ENCODE measurements around the gene PRUNE2. TPM values are rescaled to one million over a fixed set of nuclear protein-coding genes. Genes with fewer than 3 reads are reported as not detected.

The PRUNE2 gene
- total RNA-seq, 1 donor from 2014 or later = 8.7 TPM

GRCh38 chr9:76932757-76933156 lies 26.8 kb upstream of the PRUNE2 start:
- H3K4me3 ChIP-seq (ENCODE audit: insufficient read depth, low read depth, low read length) = no peak overlapping the region
- H3K79me2 ChIP-seq (ENCODE audit: insufficient read depth, low read length) = no peaks in the 10 kb centered on the region
- no peaks in the 10 kb centered on the region for H3K27me3 ChIP-seq (ENCODE audit: insufficient read depth, low read length)
- peaks cover 5% of the 10 kb centered on the region for H3K9me3 Mint-ChIP-seq (ENCODE audit: unreplicated experiment)
- H3K4me2 ChIP-seq (ENCODE audit: low read length) = no peak overlapping the region
- DNase-seq (ENCODE audit: low read depth) (peak; percentile 27), FAIRE-seq (no peak)
- H4K20me1 ChIP-seq (ENCODE audit: insufficient read depth, low read length) = no peaks in the 10 kb centered on the region
- no peak overlapping the region for H3K27ac ChIP-seq (ENCODE audit: low read depth, low read length)
- H3K9me3 ChIP-seq (ENCODE audit: insufficient read depth, low read depth, low read length) = no peaks in the 10 kb centered on the region
- no peak for TF ChIP-seq EZH2 (IDR thresholded peaks at IDR 0.05; ENCODE audit: insufficient read depth, low read length)
- no peak for TF ChIP-seq CTCF (IDR thresholded peaks at IDR 0.05; ENCODE audit: insufficient read depth, low read depth, low read length)
- no peak overlapping the region for H3K27ac Mint-ChIP-seq (ENCODE audit: unreplicated experiment)
- H3K9ac ChIP-seq (ENCODE audit: low read length) = no peak overlapping the region
- no peak overlapping the region for H2AFZ ChIP-seq (ENCODE audit: low read depth, low read length)
- peaks cover 1% of the 10 kb centered on the region for H3K4me1 Mint-ChIP-seq (ENCODE audit: low read depth, unreplicated experiment)
- no peak overlapping the region for H3K4me3 Mint-ChIP-seq (ENCODE audit: unreplicated experiment)
- H3K4me1 ChIP-seq (ENCODE audit: insufficient read depth, low read length) = peaks cover 1% of the 10 kb centered on the region
- H3K27me3 Mint-ChIP-seq (ENCODE audit: low read depth, unreplicated experiment) = peaks cover 17% of the 10 kb centered on the region
- H3K36me3 ChIP-seq (ENCODE audit: insufficient read depth, low read length) = no peaks in the 10 kb centered on the region
- H3K36me3 Mint-ChIP-seq (ENCODE audit: low read depth, unreplicated experiment) = peaks cover 1% of the 10 kb centered on the region

GRCh38 chr9:76932265-76932664 lies 26.4 kb upstream of the PRUNE2 start:
- Histone ChIP-seq H3K9ac (ENCODE audit: low read length) (no peak overlapping the region), H3K4me2 (ENCODE audit: low read length) (no peak overlapping the region), H3K36me3 (ENCODE audit: insufficient read depth, low read length) (no peaks in the 10 kb centered on the region), H3K27ac (ENCODE audit: low read depth, low read length) (no peak overlapping the region), H3K27me3 (ENCODE audit: insufficient read depth, low read length) (no peaks in the 10 kb centered on the region), H3K79me2 (ENCODE audit: insufficient read depth, low read length) (no peaks in the 10 kb centered on the region), H3K4me3 (ENCODE audit: insufficient read depth, low read depth, low read length) (no peak overlapping the region), H2AFZ (ENCODE audit: low read depth, low read length) (no peak overlapping the region), H3K9me3 (ENCODE audit: insufficient read depth, low read depth, low read length) (no peaks in the 10 kb centered on the region), H4K20me1 (ENCODE audit: insufficient read depth, low read length) (no peaks in the 10 kb centered on the region), H3K4me1 (ENCODE audit: insufficient read depth, low read length) (peaks cover 6% of the 10 kb centered on the region)
- no peak for TF ChIP-seq EZH2 (IDR thresholded peaks at IDR 0.05; ENCODE audit: insufficient read depth, low read length)
- TF ChIP-seq CTCF (IDR thresholded peaks at IDR 0.05; ENCODE audit: insufficient read depth, low read depth, low read length) = no peak
- Mint-ChIP-seq H3K36me3 (ENCODE audit: low read depth, unreplicated experiment) (peaks cover 1% of the 10 kb centered on the region), H3K27me3 (ENCODE audit: low read depth, unreplicated experiment) (peaks cover 17% of the 10 kb centered on the region), H3K27ac (ENCODE audit: unreplicated experiment) (no peak overlapping the region), H3K9me3 (ENCODE audit: unreplicated experiment) (peaks cover 5% of the 10 kb centered on the region), H3K4me1 (ENCODE audit: low read depth, unreplicated experiment) (peaks cover 6% of the 10 kb centered on the region), H3K4me3 (ENCODE audit: unreplicated experiment) (no peak overlapping the region)
- DNase-seq (ENCODE audit: low read depth) (no peak), FAIRE-seq (no peak)

- H3K36me3 Mint-ChIP-seq (ENCODE audit: low read depth, unreplicated experiment) = no peaks in the 10 kb centered on the region
Measured at GRCh38 chr9:76927540-76928240, 21.8 kb upstream of the PRUNE2 start.

More at GRCh38 chr9:76927540-76928240, 21.8 kb upstream of the PRUNE2 start:
- peak overlapping the region; percentile 73 for H3K27ac ChIP-seq (ENCODE audit: low read depth, low read length)
- H3K9me3 ChIP-seq (ENCODE audit: insufficient read depth, low read depth, low read length) = peaks cover 3% of the 10 kb centered on the region
- H3K27ac Mint-ChIP-seq (ENCODE audit: unreplicated experiment) = no peak overlapping the region
- peaks cover 11% of the 10 kb centered on the region for H3K4me1 Mint-ChIP-seq (ENCODE audit: low read depth, unreplicated experiment)
- no peaks in the 10 kb centered on the region for H3K27me3 ChIP-seq (ENCODE audit: insufficient read depth, low read length)
- no peak overlapping the region for H3K4me2 ChIP-seq (ENCODE audit: low read length)
- FAIRE-seq (no peak), DNase-seq (ENCODE audit: low read depth) (peak; percentile 27)
- H3K4me3 Mint-ChIP-seq (ENCODE audit: unreplicated experiment) = no peak overlapping the region
- no peak overlapping the region for H3K9ac ChIP-seq (ENCODE audit: low read length)
- H3K36me3 ChIP-seq (ENCODE audit: insufficient read depth, low read length) = no peaks in the 10 kb centered on the region
- H4K20me1 ChIP-seq (ENCODE audit: insufficient read depth, low read length) = no peaks in the 10 kb centered on the region
- peaks cover 9% of the 10 kb centered on the region for H3K9me3 Mint-ChIP-seq (ENCODE audit: unreplicated experiment)
- H2AFZ ChIP-seq (ENCODE audit: low read depth, low read length) = no peak overlapping the region
- peaks cover 14% of the 10 kb centered on the region for H3K4me1 ChIP-seq (ENCODE audit: insufficient read depth, low read length)
- H3K79me2 ChIP-seq (ENCODE audit: insufficient read depth, low read length) = no peaks in the 10 kb centered on the region
- no peak overlapping the region for H3K4me3 ChIP-seq (ENCODE audit: insufficient read depth, low read depth, low read length)
- TF ChIP-seq EZH2 (IDR thresholded peaks at IDR 0.05; ENCODE audit: insufficient read depth, low read length) (no peak), CTCF (IDR thresholded peaks at IDR 0.05; ENCODE audit: insufficient read depth, low read depth, low read length) (no peak)
- H3K27me3 Mint-ChIP-seq (ENCODE audit: low read depth, unreplicated experiment) = peaks cover 13% of the 10 kb centered on the region
